ENCODE data around the gene MCOLN3.

MCOLN3 gene

DNA sequence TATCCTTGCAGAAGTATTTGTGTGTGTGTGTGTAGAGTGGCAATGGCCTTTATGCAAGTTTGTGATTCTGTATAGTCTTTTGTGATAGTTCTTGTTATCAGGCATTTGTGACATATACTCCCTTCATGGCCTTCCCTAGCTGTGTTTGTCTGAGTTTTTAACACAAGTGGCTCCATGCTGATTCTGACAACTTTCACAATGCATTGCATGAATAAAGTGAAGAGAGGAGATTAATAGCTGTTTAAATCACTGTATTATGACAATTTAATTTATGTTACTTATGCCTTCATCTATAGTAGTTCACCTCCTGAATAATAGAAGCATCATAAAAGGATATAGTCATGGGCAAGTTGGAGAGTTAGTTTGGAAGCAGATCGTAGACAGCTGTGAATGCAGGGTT is 17.2 kb upstream of the MCOLN3 start:
- H3F3A ChIP-seq (ENCODE audit: insufficient read depth, low read length) = no peaks in the 10 kb centered on the region
- H3K4me2 ChIP-seq (ENCODE audit: low read depth, low read length) = no peak overlapping the region
- no peaks in the 10 kb centered on the region for H3K9me3 ChIP-seq (replicated peaks; ENCODE audit: insufficient read depth, low read length)
- no peak overlapping the region for H3K4me3 ChIP-seq (ENCODE audit: low read length)
- no peaks in the 10 kb centered on the region for H3K9me2 ChIP-seq (replicated peaks; ENCODE audit: insufficient read depth, low read length)
- H3K36me3 ChIP-seq (replicated peaks; ENCODE audit: insufficient read depth, low read length) = no peaks in the 10 kb centered on the region
- DNase-seq = no peak
- no peaks in the 10 kb centered on the region for H3K79me2 ChIP-seq (ENCODE audit: low read length)
- no peak overlapping the region for H2AFZ ChIP-seq (ENCODE audit: low read length)
- 0 out of 2 replicates have a peak, but pooled peaks cover 2% of the 10 kb centered on the region for H3K4me1 ChIP-seq (ENCODE audit: low read length)
- no peak overlapping the region for H3K27ac ChIP-seq (ENCODE audit: low read length)
- H3K9ac ChIP-seq (ENCODE audit: low read length) = no peak overlapping the region
- H3K27me3 ChIP-seq (replicated peaks; ENCODE audit: insufficient read depth, low read length) = no peaks in the 10 kb centered on the region
- no peaks in the 10 kb centered on the region for H4K20me1 ChIP-seq (ENCODE audit: insufficient read depth, low read length)
- TF ChIP-seq EZH2phosphoT487 (IDR thresholded peaks at IDR 0.05; ENCODE audit: low read length) (no peak), EZH2 (optimal IDR thresholded peaks at IDR 0.05; ENCODE audit: low read depth, low read length) (no peak)
- TF ChIP-seq, protein P1, sequence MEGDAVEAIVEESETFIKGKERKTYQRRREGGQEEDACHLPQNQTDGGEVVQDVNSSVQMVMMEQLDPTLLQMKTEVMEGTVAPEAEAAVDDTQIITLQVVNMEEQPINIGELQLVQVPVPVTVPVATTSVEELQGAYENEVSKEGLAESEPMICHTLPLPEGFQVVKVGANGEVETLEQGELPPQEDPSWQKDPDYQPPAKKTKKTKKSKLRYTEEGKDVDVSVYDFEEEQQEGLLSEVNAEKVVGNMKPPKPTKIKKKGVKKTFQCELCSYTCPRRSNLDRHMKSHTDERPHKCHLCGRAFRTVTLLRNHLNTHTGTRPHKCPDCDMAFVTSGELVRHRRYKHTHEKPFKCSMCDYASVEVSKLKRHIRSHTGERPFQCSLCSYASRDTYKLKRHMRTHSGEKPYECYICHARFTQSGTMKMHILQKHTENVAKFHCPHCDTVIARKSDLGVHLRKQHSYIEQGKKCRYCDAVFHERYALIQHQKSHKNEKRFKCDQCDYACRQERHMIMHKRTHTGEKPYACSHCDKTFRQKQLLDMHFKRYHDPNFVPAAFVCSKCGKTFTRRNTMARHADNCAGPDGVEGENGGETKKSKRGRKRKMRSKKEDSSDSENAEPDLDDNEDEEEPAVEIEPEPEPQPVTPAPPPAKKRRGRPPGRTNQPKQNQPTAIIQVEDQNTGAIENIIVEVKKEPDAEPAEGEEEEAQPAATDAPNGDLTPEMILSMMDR (IDR thresholded peaks at IDR 0.05; ENCODE audit: low read length) = no peak

DNA sequence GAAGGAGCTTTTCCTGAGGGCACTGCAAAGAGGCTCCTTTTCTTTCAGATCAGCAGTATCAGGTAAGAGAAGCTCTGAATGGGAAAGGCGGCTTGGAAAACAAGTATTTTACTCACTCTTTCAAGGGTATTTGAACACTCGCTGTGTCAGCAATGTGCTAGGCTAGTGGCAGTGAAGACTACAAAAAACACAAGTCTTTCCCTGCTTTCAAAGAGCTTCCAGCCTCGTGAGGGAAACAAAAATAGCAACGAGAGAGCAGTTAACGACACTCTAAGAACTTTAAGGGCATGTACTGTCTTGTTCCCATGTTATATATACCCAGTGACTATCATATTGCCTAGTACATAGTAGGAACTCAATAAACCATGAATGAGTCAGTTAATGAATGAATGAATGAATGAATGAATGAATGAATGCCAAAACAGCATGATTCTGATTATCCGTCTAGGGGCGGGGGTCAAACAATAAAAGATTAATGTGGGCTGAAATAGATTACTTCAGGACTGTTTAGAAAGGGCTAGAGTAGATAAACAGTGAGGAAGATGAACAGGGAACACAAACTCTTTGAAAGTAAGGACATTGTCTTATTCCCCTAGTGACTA is 14.2 kb upstream of the MCOLN3 start:
- peak overlapping the region; percentile 70 for H3K4me2 ChIP-seq (ENCODE audit: low read depth, low read length)
- no peak overlapping the region; the same call in 1 of the 2 replicates for H3K9ac ChIP-seq (ENCODE audit: low read length)
- 0 out of 2 replicates have a peak overlapping the region, but pooled peaks have one; percentile 61 for H2AFZ ChIP-seq (ENCODE audit: low read length)

DNA sequence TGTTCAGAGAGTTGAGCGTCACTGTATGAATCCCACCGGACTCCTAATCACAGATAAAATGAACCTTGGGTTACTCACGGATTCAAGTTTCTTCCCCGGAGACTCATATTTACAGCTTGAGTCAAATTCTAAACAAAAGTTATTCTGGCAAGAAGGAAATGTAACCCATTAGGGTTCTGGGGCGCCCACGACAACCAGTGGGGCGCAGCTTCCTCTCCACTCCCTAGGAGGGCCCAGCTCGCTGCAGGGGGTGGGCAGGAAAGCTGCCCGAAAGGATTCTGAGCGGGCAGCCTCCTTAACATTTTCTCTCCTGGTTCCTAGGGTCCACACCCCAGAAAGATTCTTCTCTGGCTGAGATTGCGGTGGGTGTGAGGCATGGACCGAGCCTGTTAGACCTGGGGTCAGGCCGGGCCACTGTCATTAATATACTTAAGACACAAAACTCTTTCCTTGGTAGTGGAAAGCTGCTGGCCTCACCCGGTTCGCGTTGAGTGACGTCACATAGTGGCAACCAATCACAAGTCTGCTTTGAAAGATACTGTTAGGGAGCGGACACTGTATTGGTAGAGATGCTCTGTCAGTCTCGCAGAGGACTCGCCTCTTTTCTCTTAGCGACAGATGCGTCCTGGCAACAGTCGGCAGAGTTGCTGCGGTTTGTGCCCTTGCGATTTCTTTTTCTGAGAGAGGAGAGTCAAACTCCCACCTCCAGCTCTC is 13.6 kb upstream of the MCOLN3 start:
- no peak for TF ChIP-seq EZH2phosphoT487 (IDR thresholded peaks at IDR 0.05; ENCODE audit: low read length)
- TF ChIP-seq, protein P1 (IDR thresholded peaks at IDR 0.05; ENCODE audit: low read length) = no peak
- TF ChIP-seq EZH2 (optimal IDR thresholded peaks at IDR 0.05; ENCODE audit: low read depth, low read length) = no peak
- no peaks in the 10 kb centered on the region for H3K27me3 ChIP-seq (replicated peaks; ENCODE audit: insufficient read depth, low read length)
- no peaks in the 10 kb centered on the region for H4K20me1 ChIP-seq (ENCODE audit: insufficient read depth, low read length)
- peak; percentile 93 for DNase-seq
- no peaks in the 10 kb centered on the region for H3K36me3 ChIP-seq (replicated peaks; ENCODE audit: insufficient read depth, low read length)
- H3K9ac ChIP-seq (ENCODE audit: low read length) = peak overlapping the region; percentile 56; the same call in 1 of the 2 replicates
- H3K4me1 ChIP-seq (ENCODE audit: low read length) = 0 out of 2 replicates have a peak, but pooled peaks cover 2% of the 10 kb centered on the region
- no peaks in the 10 kb centered on the region for H3K79me2 ChIP-seq (ENCODE audit: low read length)
- no peaks in the 10 kb centered on the region for H3F3A ChIP-seq (ENCODE audit: insufficient read depth, low read length)
- H3K9me2 ChIP-seq (replicated peaks; ENCODE audit: insufficient read depth, low read length) = no peaks in the 10 kb centered on the region
- peak overlapping the region; percentile 66 for H3K4me3 ChIP-seq (ENCODE audit: low read length)
- peak overlapping the region; percentile 83 for H3K4me2 ChIP-seq (ENCODE audit: low read depth, low read length)
- no peaks in the 10 kb centered on the region for H3K9me3 ChIP-seq (replicated peaks; ENCODE audit: insufficient read depth, low read length)
- H3K27ac ChIP-seq (ENCODE audit: low read length) = peak overlapping the region; percentile 41; the same call in 1 of the 2 replicates
- peak overlapping the region; percentile 71 for H2AFZ ChIP-seq (ENCODE audit: low read length)

More for the DNA sequence above, 14.2 kb upstream of the MCOLN3 start:
- Histone ChIP-seq H3K27ac (ENCODE audit: low read length) (peak overlapping the region; percentile 21; the same call in 1 of the 2 replicates), H3K27me3 (replicated peaks; ENCODE audit: insufficient read depth, low read length) (no peaks in the 10 kb centered on the region), H3K4me1 (ENCODE audit: low read length) (0 out of 2 replicates have a peak, but pooled peaks cover 2% of the 10 kb centered on the region), H3K9me2 (replicated peaks; ENCODE audit: insufficient read depth, low read length) (no peaks in the 10 kb centered on the region), H3K36me3 (replicated peaks; ENCODE audit: insufficient read depth, low read length) (no peaks in the 10 kb centered on the region), H3K9me3 (replicated peaks; ENCODE audit: insufficient read depth, low read length) (no peaks in the 10 kb centered on the region), H3K79me2 (ENCODE audit: low read length) (no peaks in the 10 kb centered on the region), H4K20me1 (ENCODE audit: insufficient read depth, low read length) (no peaks in the 10 kb centered on the region), H3K4me3 (ENCODE audit: low read length) (peak overlapping the region; percentile 51), H3F3A (ENCODE audit: insufficient read depth, low read length) (no peaks in the 10 kb centered on the region)
- TF ChIP-seq, protein P1 (IDR thresholded peaks at IDR 0.05; ENCODE audit: low read length) = no peak
- no peak for TF ChIP-seq EZH2phosphoT487 (IDR thresholded peaks at IDR 0.05; ENCODE audit: low read length)
- TF ChIP-seq EZH2 (optimal IDR thresholded peaks at IDR 0.05; ENCODE audit: low read depth, low read length) = no peak
- DNase-seq = peak; percentile 7
